Adrenal gland (tissue), 12 donors: ENCODE data around the gene CYP27B1. TPM values are rescaled to one million over a fixed set of nuclear protein-coding genes. Genes with fewer than 3 reads are reported as not detected.

Experiments used
- DNase-seq, 7 donors: peaks; one replicate each; pipeline ENCODE4 v3.0.0-alpha.2; 2019 to 2020
- H3K27ac ChIP-seq, 5 donors: fragments of 200-600 bp; sonication (generic) in 4 of 5; 1 replicate in 3 of 5; 2 replicates in 2 of 5; pipeline versions ENCODE4 v1.5.1 to v1.8.0; 2016 to 2020; ENCODE audit warnings: mild to moderate bottlenecking in 1 of 5
- H3K27me3 ChIP-seq: fragments of 200-600 bp; 2 replicates; pipeline ENCODE4 v1.8.0; 2021
- H3K36me3 ChIP-seq, 2 donors: fragments of 200-600 bp; replicated peaks in 1 of 2; 1 replicate in 1 of 2; 2 replicates in 1 of 2; pipeline versions ENCODE4 v1.5.1 to v1.8.0; 2018 to 2022
- H3K4me1 ChIP-seq, 2 donors: fragments of 200-600 bp; replicated peaks in 1 of 2; 1 replicate in 1 of 2; 2 replicates in 1 of 2; pipeline versions ENCODE4 v1.5.1 to v1.8.0; 2018 to 2021
- H3K4me3 ChIP-seq, 4 donors: fragments of 200-600 bp; sonication (generic) in 3 of 4; one replicate each; pipeline ENCODE4 v1.5.1; 2016 to 2018
- H3K9me3 ChIP-seq, 3 donors: fragments of 200-600 bp; sonication (generic) in 1 of 3; replicated peaks in 1 of 3; 1 replicate in 2 of 3; 2 replicates in 1 of 3; pipeline versions ENCODE4 v1.5.1 to v1.8.0; 2016 to 2021
- CTCF ChIP-seq, 6 experiments: fragments of 450-650 bp in 4 of 6; fragments of 200-600 bp in 2 of 6; sonication (generic) in 1 of 6; IDR thresholded peaks; 1 replicate in 5 of 6; 2 replicates in 1 of 6; pipeline versions ENCODE4 v1.5.1 to v1.8.0; 2016 to 2021; ENCODE audit warnings: antibody characterized with exemption in 6 of 6, mild to moderate bottlenecking in 2 of 6, moderate library complexity in 1 of 6
- POLR2A ChIP-seq, 2 donors: fragments of 450-650 bp; IDR thresholded peaks; one replicate each; pipeline ENCODE4 v1.6.1; 2017; ENCODE audit warnings: antibody characterized with exemption in 2 of 2, mild to moderate bottlenecking in 2 of 2, moderate library complexity in 1 of 2
- WGBS, 4 donors: extraction: QIAGEN DNeasy Blood & Tissue Kit in 2 of 4; methylation state at CpG; one replicate each; pipeline versions ENCODE4 v1.1.5 to v1.1.7; 2013 to 2017; 5-methylcytosine and 5-hydroxymethylcytosine counted together
- intact Hi-C, 2 donors: fragments of 100-400 bp; cut with DNase I; formaldehyde crosslinking; loops; one replicate each; pipeline versions ENCODE4 v1.14.1 to v1.15.0; 2022 to 2023
- polyA plus RNA-seq, 3 donors: library from polyadenylated mRNA; stranded (reverse); fragments of 200-250 nt in 2 of 3; fragments of 350-450 nt in 1 of 3; fragmentation: Illumina TruSeq in 1 of 3; extraction: RNeasy Lipid Tissue Mini Kit (QIAGEN cat#74804) in 1 of 3; gene quantifications; one replicate each; pipeline ENCODE4 v1.2.3, GENCODE V29; 2013 to 2014
- total RNA-seq, 9 donors: library from RNA; depleted of rRNA in 4 of 9; stranded (reverse); fragments of >200 nt in 4 of 9; fragments of 120-200 nt in 1 of 9; fragmentation: NEBNext Ultra II Directional in 1 of 9; extraction: Animal tissue kit (Norgen Biotek cat#: 25700) in 1 of 9; gene quantifications; one replicate each; pipeline versions ENCODE4 v1.1.0 to v1.2.4, GENCODE V29; 2013 to 2023
- donor health status: healthy with polysubstance abuse.
- donor health status: Bipolar disorder and iron deficiency.
- donor health status: DM: yes; HTN: yes; CAD: no.
- donor health status: DM: no; HTN: no; CAD: no.
- donor health status: DM: no; HTN: no; CAD: no.
- donor health status: DM: yes; HTN: yes; CAD: no.

Gene CYP27B1
- total and polyA plus RNA-seq, 12 donors: 0.48 to 10.4 (median 3.1) TPM

- peak overlapping the region in 1 of 4 donors; percentile 92 for H3K4me3 ChIP-seq
Measured at GRCh38 chr12:57756406-57757341, 10.2 kb downstream of the CYP27B1 start.

GRCh38 chr12:57755454-57756372, 11.2 kb downstream of the CYP27B1 start:
- peak in 2 of 7 donors; percentile 39 to 41 for DNase-seq
- WGBS, 4 donors: 2 to 14% (median 4%) methylated on average over 7 to 76 of the region's 76 CpGs
- intact Hi-C loops: no loop called here

More at GRCh38 chr12:57756406-57757341, 10.2 kb downstream of the CYP27B1 start:
- Histone ChIP-seq H3K9me3 (no peaks in the 10 kb centered on the region), H3K36me3 (peaks cover 0 to 21% of the 10 kb centered on the region in 2 donors), H3K4me1 (peaks cover 0 to 21% of the 10 kb centered on the region in 2 donors), H3K27me3 (no peaks in the 10 kb centered on the region), H3K27ac (no peak overlapping the region)
- 61 to 65% (median 63%) methylated on average over 21 to 22 of the region's 22 CpGs for WGBS, 4 donors
- intact Hi-C loops: no loop called here
- TF ChIP-seq CTCF (IDR thresholded peaks at IDR 0.05): peak in 4 of 6 experiments; percentile 22 to 46 (median 39)
- no peak for TF ChIP-seq POLR2A (IDR thresholded peaks at IDR 0.05)
- DNase-seq: no peak

GRCh38 chr12:57755194-57755453, 11.8 kb downstream of the CYP27B1 start:
- peaks cover 8 to 33% of the 10 kb centered on the region in 2 donors for H3K4me1 ChIP-seq
- peaks cover 0 to 28% of the 10 kb centered on the region in 2 donors for H3K36me3 ChIP-seq
- TF ChIP-seq CTCF (IDR thresholded peaks at IDR 0.05): no peak
- no peak for TF ChIP-seq POLR2A (IDR thresholded peaks at IDR 0.05)
- H3K9me3 ChIP-seq: no peaks in the 10 kb centered on the region
- peak overlapping the region in 2 of 5 donors; percentile 38 to 65 for H3K27ac ChIP-seq
- DNase-seq: no peak
- 0% methylated on average over 12 to 34 of the region's 34 CpGs; no CpG with 5 or more reads in 2 of the 4 donors for WGBS, 4 donors
- intact Hi-C loops: no loop called here
- no peaks in the 10 kb centered on the region for H3K27me3 ChIP-seq
- H3K4me3 ChIP-seq: peak overlapping the region in 2 of 4 donors; percentile 73 to 92

More at GRCh38 chr12:57755454-57756372, 11.2 kb downstream of the CYP27B1 start:
- H3K36me3 ChIP-seq: peaks cover 0 to 22% of the 10 kb centered on the region in 2 donors
- H3K27ac ChIP-seq: peak overlapping the region in 2 of 5 donors; percentile 38 to 65
- TF ChIP-seq POLR2A (IDR thresholded peaks at IDR 0.05) (peak in 1 of 2 donors; percentile 13), CTCF (IDR thresholded peaks at IDR 0.05) (no peak)
- peak overlapping the region in 2 of 4 donors; percentile 73 to 92 for H3K4me3 ChIP-seq
- no peaks in the 10 kb centered on the region for H3K9me3 ChIP-seq
- peaks cover 7 to 28% of the 10 kb centered on the region in 2 donors for H3K4me1 ChIP-seq
- no peaks in the 10 kb centered on the region for H3K27me3 ChIP-seq
